H1 (cell line): ENCODE results near the gene DHRS13. TPM values are rescaled to one million over a fixed set of nuclear protein-coding genes. Genes with fewer than 3 reads are reported as not detected.

Experiments used
- KDM1A ChIP-seq: fragments of 200-600, 300-600 bp; sonication (generic); IDR thresholded peaks from 2 replicates; pipeline ENCODE4 v1.7.1; 2016; ENCODE audit warnings: mild to moderate bottlenecking, low read length, borderline replicate concordance
- polyA plus RNA-seq, 7 experiments: library from polyadenylated mRNA; depleted of rRNA in 3 of 7; stranded (reverse) in 5 of 7; unstranded in 2 of 7; fragments of >200 nt in 5 of 7; fragments of 200-250 nt in 2 of 7; gene quantifications; 1 replicate in 5 of 7; 2 replicates in 1 of 7; 4 replicates in 1 of 7; pipeline versions ENCODE4 v1.2.1 to v1.2.3, GENCODE V29; 2011 to 2013; ENCODE audit warnings: missing spikeins in 2 of 7, mixed read lengths in 2 of 7
- total RNA-seq: library from RNA; stranded (reverse); fragmentation: NEBNext Ultra II Directional; extraction: Animal tissue kit (Norgen Biotek cat#: 25700); gene quantifications from 2 replicates; pipeline ENCODE4 v1.2.1, GENCODE V29; 2021

The DHRS13 gene
- total and polyA plus RNA-seq, 2 of the 8 experiments (the other 6 are each of a cell fraction or from before 2014, with no cell fraction given), result 23.7 to 30.0 TPM

GRCh38 chr17:28901866-28902818, 737 bp downstream of the DHRS13 start (continued):
- peak; percentile 95 for TF ChIP-seq KDM1A
